Measurements from ENCODE around the gene ASIC3. TPM values are rescaled to one million over a fixed set of nuclear protein-coding genes. Genes with fewer than 3 reads are reported as not detected.

Gene ASIC3
- total RNA-seq, 1 donor from 2014 or later: under 0.01 TPM

DNA sequence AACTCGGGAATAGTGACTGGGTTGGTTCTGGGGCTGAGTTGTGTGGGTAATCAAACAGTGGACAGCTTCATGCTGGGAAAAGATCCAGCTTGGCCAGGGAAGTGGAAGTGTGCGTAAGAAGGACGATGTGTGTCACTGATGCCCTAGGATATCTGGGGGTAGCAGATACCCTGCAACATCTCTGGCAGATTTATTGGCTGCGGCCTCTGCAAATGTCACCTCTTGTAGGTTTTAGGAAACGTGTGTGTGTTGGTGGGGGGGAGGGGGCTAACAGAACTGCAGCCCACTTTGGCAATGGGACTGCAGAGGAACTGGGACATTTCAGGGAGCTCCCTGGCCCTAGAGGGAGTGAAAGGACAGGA is 37.0 kb downstream of the ASIC3 start:
- peak; percentile 50 to 58 for DNase-seq (ENCODE audit: low read depth in 2 of 2)

DNA sequence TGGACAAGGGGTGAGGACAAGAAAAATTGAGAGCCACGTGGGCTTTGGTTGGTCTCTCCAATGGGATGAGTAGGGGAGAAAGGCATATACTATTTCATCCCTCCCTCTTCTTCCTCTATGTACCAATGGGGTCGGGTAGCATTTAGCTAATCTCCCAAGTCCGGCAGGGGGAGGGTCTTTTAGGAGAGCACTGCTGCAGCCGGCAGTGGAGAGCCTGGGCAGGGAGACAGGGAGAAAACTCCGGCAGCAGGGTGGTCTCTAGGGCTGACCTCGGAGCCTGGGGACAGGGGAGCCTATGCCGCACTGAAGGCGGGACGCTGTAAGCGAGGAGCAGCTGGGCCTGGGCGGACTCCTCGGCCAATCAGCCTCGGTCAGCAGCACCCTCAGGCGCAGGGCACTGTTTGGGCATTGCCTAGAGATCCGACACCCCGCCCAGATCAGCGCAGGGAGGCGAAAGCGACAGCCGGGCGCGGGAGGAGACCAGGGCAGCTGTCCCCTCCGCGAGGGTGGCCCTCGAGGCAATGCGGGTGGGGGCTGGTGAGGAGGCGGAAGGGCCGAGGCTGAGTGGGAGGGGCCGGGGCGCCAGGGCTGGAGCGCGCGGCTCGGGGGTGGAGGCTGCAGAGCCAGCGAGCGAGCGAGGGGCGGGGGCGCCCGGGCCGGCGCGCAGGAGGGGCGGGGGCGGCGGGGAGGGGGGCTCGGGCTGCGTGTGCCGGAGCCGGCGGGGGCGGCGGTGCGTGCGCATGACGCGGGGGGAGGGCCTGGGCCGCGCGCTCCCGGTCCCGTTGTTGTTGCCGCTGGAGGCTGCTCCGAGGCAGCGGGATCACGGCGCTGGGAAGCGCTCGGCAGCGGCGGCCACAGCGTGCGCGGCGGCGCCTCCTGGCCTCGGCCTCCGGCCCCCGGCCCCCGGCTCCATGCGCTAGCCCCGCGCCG is 37.6 kb downstream of the ASIC3 start, which contains the start of gene AGAP3:
Gene AGAP3 (plus strand): TSS at position 785 of the 930 bp plus-strand sequence. CDS start 267 bp downstream, outside the sequence.
- peak; percentile 42 to 88 for DNase-seq (ENCODE audit: low read depth in 2 of 2)

DNA sequence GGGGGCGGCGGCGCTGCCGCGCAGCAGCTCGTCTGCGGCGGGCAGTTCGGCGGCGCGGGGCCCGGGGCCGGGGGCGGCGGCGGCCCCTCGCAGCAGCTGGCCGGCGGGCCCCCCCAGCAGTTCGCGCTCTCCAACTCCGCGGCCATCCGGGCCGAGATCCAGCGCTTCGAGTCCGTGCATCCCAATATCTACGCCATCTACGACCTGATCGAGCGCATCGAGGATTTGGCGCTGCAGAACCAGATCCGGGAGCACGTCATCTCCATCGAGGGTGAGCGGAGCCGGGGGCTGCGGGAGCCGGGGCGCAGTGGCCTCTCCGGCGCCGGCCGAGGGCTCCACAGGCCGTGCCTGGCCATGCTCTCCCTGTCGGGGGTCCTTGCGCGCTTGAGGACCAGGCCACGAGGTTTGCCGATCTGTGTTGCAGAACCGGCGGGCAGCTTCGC is 38.5 kb downstream of the ASIC3 start:
- peak in 1 of 2 donors; percentile 41 for DNase-seq (ENCODE audit: low read depth in 2 of 2)

DNA sequence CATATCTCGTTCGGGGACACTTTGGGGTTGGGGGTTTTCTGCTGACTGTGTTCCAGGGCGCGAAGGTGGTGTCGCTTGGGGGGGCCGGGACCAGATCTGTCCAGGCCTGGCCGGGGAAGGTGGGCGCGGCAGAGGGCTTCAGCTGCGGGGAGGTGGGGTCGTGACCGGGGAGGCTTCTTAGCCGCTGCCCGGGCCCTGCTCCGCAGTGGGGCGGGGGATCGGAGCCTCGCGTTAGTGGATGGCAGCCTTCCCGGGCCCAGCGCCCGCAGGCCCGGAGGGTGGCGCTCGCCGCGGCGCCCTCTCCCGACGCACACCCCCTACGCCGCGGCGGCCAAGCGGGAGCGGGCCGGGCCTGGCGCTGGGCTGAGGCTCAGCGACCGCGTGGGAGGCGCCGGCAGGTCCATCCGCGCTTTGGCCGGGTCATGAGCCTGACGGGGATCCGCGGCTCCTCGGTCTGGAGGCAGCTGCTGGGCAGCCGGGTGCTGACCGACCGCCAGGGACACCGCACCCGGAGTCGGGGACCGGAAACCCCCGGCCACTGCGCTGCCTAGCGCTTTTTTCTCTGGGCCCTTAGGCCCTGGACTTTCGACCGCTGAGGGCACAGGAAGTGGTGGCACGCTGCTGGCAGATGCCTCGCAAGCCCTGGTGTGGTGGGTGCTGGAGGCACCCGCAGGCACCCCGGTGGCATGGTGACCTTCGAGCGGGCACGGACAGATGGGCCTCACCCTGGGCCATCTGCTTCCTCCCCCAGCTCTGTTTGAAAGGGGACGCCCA is 39.1 kb downstream of the ASIC3 start:
- peak in 1 of 2 donors; percentile 58 for DNase-seq (ENCODE audit: low read depth in 2 of 2)

DNA sequence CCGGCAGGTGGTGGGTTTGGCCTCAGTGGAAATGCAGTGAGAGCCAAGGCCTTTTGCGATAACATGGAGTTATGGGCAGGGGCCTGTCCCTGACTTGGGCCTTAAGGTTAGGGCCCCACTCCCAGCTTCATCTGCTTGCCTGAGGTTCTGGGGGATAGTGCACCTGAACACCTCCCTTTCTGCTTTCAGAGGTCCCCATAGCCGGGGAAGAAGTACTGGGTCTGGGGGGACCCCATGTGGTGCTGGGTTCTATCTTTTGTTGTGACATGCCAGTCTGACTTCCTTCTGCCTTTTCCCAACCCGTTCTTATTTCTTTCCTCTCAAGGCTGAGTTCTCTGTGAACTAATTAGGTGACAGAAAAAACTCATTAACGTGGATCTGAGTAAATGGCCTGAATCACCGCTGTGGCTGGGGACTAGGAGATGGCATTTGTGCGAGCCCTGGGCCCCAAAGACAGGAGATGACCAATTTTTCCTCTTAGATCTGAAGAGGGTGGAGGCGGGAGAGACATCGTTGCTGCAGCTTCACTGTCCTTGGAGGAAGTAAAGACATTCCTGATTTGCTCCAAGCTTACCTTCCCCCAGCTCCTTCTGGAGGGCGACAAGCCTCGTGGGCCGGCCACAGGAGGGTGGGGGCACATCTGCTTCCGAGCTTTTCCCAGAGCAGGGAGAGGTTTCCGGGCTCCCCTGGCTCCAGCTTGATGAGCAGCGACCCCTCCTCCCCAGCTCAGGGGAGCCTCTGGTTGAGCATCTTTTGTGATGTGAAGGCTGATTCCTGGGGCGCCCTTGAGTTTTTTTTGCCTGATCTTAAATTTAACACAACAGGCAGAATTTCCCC is 39.9 kb downstream of the ASIC3 start:
- DNase-seq (ENCODE audit: low read depth in 2 of 2): peak in 1 of 2 donors; percentile 52

DNA sequence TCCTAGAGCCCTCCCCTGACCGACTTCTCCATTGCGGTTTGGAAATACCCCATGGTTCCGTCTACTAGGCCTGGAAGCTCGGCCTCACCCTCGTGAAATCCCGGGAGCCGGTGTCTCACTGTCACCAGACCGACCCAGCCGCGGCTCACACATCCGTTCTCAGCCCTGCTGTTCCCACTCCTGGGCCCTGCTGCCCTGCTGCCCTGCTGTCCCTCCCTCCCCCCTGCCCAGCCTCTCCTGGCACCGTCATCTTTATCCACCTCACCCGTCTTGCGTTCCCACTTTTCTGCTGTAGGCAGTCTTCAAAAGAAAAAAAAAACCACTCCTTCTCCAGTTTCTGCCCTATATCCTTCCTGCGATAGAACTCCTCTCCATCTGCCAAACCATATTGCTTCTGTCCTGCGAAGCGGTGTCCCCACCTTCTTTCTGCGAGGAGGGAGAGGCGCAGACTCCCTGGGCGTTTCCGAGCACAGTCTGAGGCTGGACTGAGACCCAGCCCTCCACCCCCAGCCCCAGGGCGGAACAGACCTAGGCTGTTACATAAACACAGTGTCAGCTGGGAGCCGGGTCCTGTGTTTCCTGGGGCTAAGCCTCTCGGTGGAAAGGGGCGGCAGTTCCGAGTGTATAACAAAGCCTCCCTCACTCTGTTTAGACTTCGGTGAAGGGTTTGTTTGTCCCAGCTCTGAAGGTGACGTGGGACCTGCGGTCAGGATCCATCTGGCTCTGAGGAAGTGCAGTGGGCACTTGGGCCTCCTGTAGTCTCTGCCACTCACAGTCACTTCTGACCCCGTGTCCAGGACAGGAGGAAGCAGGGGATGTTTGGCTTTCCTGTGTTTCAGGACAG is 40.7 kb downstream of the ASIC3 start:
- DNase-seq (ENCODE audit: low read depth in 2 of 2): peak; percentile 93 to 97

DNA sequence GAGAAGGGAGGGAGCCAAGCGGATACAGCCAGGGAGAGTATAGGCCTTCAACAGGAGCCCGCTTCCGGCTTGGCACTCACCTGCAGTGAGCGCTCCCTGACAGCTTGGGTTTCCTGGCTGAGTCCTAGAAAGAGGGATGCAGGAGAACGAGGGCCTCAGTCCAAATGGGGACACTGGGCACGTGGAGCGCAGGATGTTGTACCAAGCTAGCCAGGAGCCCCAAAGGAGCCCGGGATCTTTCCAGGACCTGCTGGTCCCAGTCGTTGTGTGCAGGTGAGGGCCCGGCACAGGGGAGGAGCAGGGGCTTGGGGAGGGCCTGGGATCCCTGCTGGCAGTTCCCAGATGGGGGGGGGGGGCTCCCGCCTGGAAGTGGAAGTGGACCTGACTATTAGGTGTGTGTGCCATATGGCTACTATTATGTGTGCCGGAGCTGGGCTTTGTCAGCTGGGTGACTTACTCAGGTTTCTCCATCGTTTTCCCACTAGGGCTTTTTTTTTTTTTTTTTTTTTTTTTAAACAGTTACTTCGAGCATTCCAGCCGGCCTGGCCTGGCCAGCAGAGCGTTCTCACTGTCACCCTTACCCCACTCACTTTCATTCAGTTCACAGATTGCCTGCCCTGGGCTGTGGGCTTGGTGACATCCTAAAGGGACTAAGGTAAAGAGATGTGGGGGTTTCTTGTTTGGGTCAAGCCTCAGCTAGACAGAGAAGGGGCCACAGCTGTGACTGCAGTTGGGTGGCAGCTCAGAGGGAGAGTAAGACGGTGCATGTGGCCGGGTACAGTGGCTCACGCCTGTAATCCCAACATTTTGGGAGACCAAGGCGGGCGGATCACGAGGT is 41.8 kb downstream of the ASIC3 start:
- DNase-seq (ENCODE audit: low read depth in 2 of 2): peak in 1 of 2 donors; percentile 53

DNA sequence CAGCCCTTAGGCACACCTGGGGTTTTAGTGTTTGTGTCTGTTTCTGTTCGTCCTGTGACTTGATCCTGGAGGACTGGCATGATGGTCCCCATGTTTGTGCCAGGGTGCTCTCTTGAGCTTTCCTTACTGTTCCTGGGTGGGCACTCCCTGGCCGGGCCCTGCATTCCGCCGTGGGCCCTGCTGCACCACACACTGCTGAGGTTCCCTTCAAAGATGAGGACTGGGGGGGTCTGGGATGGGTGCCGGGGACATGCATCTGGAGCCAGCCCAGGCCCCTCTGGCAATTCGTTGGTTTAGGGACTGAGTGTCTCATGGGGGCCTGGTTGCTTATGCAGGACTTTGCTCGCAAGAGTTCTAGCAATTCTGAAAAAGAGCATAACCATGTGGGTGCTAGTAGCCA is 42.7 kb downstream of the ASIC3 start:
- no peak for DNase-seq (ENCODE audit: low read depth in 2 of 2)

DNA sequence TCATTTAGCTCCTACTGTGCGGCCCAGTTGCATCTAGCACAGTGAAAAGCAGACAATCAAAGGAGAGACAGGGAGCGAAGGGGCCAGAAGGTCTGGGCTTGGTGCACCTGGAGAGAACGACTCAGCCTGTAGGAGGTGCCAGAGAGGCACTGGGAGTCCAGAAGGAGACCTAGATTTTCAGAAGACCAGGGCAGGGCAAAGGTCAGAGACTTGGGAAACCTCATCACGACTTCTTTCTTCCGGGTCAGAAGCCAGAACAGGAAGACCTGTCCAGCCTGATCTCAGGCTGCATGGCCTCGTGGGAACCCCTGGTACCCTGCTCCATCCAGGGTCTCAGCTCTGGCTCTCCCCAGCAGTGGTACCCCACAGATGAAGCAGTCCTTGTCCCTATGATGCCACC is 43.1 kb downstream of the ASIC3 start:
- DNase-seq (ENCODE audit: low read depth in 2 of 2): no peak

DNA sequence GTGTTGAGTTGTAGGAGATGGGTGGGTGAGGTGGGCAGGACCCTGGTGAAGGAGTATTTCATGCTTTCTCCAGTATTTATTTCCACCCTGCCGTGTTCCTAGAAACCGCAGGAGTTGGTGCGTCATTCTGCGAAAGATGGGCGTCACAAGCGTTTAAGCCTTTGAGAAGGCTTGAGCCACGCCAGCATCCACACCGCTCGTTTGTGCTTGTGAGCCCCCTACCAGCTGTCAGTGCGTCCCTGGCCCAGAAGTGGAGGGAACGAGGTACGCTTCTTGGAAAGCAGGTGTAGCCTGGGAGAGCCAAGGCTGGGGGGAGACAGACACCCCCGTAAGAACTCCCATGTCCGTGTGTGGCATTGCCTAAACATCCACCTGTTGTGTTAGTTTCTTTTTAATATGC is 43.7 kb downstream of the ASIC3 start:
- no peak for DNase-seq (ENCODE audit: low read depth in 2 of 2)

DNA sequence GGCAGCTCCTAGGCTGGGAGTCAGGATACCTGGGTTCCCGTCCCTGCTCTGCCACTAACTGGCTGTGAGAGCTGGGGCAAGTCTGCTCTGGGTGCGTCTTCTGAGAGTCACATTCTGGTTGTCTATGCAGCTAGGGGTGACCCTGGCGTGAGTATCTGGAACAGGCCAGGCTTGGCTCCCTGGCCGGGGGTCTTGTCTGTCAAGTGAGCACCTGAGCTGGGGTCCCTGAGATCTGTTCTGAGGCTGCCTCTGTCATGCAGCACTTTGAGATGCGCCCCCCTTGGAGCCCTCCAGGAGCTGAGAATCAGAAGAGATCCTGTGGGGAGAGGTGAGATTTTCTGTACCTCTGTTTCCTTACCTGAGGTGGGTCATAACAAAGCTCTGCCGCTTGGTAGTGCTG is 45.4 kb downstream of the ASIC3 start:
- no peak for DNase-seq (ENCODE audit: low read depth in 2 of 2)

DNA sequence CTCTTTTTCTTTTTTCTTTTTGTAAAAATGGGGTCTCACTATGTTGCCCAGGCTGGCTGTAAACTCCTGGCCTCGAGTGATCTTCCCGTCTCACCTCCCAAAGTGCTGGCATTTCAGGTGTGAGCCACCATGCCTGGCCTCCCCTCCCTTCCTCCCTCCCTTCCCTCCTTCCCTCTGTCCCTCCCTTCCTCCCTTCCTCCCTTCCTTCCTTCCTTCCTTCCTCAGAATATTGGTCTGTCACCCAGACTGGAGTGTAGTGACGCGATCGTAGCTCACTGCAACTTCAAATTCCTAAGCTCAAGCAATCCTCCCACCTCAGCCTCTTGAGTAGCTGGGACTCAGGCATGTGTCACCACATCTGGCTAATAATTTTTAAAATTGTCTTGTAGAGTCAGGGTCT is 46.3 kb downstream of the ASIC3 start:
- DNase-seq (ENCODE audit: low read depth in 2 of 2): no peak

DNA sequence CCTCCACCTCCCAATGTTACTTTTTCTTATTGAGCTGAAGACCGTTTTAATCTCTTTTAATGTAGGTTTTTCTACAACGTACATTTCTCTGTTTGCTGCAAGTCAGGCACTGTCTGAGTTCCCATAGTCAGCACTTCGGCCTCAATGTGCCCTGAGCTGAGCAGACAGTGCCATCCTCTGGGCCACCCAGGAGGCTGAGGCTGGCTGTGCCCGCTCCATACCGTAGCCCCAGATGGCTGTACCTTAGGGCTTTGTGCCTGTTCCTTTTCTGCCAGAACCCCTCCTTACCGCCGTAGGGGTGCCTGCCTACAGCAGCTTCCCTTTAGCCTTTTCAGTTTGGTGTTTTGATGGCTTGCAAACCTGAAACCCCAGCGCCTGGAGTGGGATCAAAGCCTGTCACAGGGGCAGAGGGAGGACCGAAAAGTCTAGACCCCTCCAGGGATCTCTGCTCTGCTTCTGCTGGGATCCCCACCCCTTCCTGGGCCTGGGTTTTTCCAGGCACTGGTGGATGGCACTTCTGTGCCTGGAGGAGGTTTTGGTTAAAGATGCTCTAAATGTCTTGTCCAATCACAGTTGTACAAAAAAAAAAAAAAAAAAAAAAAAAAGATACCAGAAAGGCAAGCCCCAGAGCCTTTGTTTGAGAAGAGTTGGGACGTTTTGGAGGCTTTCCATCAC is 46.9 kb downstream of the ASIC3 start:
- no peak for DNase-seq (ENCODE audit: low read depth in 2 of 2)

DNA sequence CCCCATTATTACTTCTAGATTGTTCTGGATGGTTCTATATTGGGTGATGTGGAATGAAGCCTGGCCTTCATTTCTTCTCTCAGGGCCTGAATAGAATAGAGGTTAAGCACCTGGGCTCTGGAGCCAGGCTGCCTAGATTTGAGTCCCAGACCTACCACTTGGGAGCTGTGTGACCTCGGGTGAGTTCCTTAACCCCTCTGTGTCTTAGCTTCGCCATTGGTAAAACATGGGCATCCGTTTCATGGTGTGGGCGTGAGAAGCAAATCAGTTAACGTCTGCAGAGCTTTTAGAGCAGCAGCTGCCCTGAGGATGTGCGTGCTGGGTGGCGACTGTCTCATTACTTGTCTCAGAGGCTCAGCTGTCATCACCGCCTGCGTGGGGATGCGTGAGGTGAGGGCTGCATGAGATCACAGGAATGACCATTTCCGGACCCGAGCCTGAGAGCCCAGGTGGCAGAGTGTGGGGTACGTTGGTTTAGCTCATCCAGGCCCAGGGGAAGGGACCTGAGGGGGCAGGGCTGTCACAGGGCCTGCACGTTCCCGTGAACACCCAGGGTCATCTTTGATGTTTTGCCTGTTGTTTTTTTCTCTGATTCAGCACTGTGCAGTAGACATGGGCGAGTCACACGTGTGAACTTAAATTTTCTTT is 47.6 kb downstream of the ASIC3 start:
- DNase-seq (ENCODE audit: low read depth in 2 of 2): peak in 1 of 2 donors; percentile 58

DNA sequence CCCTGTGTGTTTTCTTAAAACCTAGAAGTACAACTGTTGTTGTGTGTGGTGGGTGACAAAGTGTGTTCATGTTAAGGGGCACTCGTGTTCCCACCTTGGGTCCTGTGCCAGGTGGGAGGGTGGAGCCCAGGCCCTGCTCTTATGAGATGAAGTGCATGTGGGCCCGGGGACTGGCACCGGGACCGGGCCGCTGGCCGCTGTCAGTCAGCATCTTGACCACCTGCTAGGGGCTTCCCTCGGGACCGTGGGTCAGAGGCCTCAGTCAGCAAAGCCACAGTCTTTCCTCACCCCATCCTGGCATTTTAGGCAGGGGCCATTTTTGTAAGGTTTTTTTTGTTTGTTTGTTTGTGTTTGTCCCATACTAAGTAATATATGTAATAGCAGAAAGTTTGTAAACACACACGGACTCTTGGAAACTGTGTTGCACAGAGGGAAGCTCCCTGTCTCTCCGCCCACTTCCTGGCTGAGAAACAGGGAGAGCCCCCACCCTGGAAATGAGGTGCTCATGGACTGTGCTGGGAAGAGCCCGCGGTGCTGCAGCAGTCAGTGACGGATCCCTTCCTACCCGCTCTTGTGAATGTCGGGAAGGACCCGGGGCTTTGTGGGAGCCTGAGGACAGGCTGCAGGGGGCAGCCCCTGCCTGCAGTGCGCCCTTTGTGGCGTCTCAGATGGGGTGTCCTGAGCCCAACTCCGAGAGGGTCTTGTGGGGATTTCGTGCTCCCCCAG is 51.3 kb downstream of the ASIC3 start:
- no peak for DNase-seq (ENCODE audit: low read depth in 2 of 2)

DNA sequence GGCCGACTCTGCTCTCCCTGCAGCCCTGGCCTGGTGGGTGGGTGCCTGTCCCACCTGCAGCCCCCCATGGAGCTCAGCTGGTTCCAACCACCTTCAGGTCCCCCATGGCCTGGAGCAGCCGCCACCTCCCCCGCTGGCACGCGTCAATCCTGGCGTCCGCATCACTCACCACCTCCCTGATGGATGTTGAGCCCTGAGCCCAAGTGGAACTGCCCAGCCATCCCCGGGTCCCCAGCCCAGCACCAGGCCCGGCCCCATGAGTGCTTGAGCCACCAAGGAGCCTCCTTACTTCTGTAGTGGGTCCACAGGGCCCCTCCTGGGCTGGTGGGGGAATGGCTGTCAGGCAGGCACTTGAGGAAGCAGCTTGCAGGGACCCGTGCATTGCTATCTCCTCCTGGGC is 52.6 kb downstream of the ASIC3 start:
- no peak for DNase-seq (ENCODE audit: low read depth in 2 of 2)

DNA sequence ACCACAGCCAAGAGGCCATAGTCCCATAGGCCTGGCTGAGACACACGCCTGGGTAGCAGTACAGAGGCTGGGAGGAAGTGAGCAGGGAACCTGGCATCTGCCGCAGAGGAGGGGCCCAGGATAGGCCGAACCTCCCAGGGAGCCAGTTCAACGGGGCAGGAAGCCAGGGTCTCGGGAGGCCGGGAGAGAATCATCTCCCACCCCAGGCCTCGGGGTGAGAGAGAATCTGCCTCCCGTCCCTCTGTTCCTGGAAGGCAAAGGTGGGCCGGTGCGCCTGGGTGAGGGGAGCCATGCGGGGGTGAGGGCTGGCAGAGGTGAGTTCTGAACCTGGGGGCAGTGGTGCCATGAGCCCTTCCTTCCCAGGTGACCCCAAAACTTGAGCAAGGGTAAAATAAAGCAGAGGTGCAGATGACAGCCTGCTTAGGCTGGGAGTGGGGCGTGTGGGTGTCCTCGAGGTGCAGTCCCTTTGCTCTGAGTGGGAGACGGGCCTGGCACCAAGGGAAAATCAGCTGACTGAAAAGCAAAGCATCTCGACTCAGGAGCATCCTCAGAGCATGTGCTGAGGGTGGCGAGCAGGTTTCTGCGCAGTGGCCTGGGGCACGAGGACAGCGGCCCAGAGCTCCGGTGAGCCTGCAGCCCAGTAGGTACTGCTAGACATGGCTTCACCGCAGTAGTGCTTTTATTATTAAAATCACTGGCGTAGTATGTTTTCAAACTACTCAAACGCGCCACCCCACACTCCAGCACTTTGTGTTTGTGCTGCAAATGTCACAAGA is 53.5 kb downstream of the ASIC3 start:
- DNase-seq (ENCODE audit: low read depth in 2 of 2): no peak
